K562 (cell line): Measurements from ENCODE around the gene C19orf85. TPM values are rescaled to one million over a fixed set of nuclear protein-coding genes. Genes with fewer than 3 reads are reported as not detected.
A peak's percentile ranks its signal among the peaks of the same experiment; 100 is the strongest.

Experiments
- BRF2 ChIP-seq: IDR thresholded peaks from 3 replicates; pipeline ENCODE4 v1.6.1; 2011; ENCODE audit warnings: borderline replicate concordance, mild to moderate bottlenecking; ENCODE audit not compliant: insufficient read length, insufficient read depth
- CCNT2 ChIP-seq: IDR thresholded peaks from 2 replicates; pipeline ENCODE4 v1.6.1; 2011; ENCODE audit warnings: borderline replicate concordance, low read depth, mild to moderate bottlenecking, moderate library complexity, mixed read lengths, low read length; ENCODE audit not compliant: insufficient read length; ENCODE audit errors: extremely low read depth
- E2F4 ChIP-seq: sonication (generic); formaldehyde crosslinking; IDR thresholded peaks from 2 replicates; pipeline ENCODE4 v1.8.0; 2022; ENCODE audit warnings: mild to moderate bottlenecking, low read depth, missing genetic modification reagents
- MBD1 ChIP-seq: fragments of 250-450 bp; sonication (Bioruptor Pico); IDR thresholded peaks from 2 replicates; pipeline ENCODE4 v1.8.0; 2022; ENCODE audit warnings: inconsistent platforms
- MLLT1 ChIP-seq, 2 experiments: fragments of 450-650 bp; IDR thresholded peaks; 2 replicates each; pipeline ENCODE4 v1.6.1; 2016
- MNT ChIP-seq, 2 experiments: fragments of 450-650 bp; conservative IDR thresholded peaks; 2 replicates each; pipeline ENCODE4 v1.6.1; 2017; ENCODE audit warnings: mild to moderate bottlenecking in 2 of 2, moderate library complexity in 2 of 2
- PBX2 ChIP-seq, 2 experiments: IDR thresholded peaks in 1 of 2; conservative IDR thresholded peaks in 1 of 2; 2 replicates each; pipeline ENCODE4 v1.6.1; 2016; ENCODE audit warnings: low read depth in 2 of 2, mild to moderate bottlenecking in 1 of 2, missing compliant biosample characterization in 1 of 2, missing genetic modification characterization in 1 of 2, moderate library complexity in 1 of 2
- PHTF2 ChIP-seq: fragments of 250-450 bp; sonication (Bioruptor Pico); IDR thresholded peaks from 2 replicates; pipeline ENCODE4 v1.5.0; 2021; ENCODE audit warnings: mild to moderate bottlenecking
- POLR2A ChIP-seq: fragments of 450-650 bp; conservative IDR thresholded peaks from 2 replicates; pipeline ENCODE4 v1.6.1; 2016
- TRIM28 ChIP-seq: fragments of 450-650 bp; IDR thresholded peaks from 2 replicates; pipeline ENCODE4 v1.6.1; 2017
- ZC3H8 ChIP-seq: fragments of 450-650 bp; IDR thresholded peaks from 2 replicates; pipeline ENCODE4 v1.6.1; 2017
- ZHX1 ChIP-seq: fragments of 150-350 bp; conservative IDR thresholded peaks from 2 replicates; pipeline ENCODE4 v1.6.1; 2014; ENCODE audit warnings: low read length
- ZNF445 ChIP-seq: fragments of 250-450 bp; sonication (Bioruptor Pico); IDR thresholded peaks from 2 replicates; pipeline ENCODE4 v1.4.0; 2020; ENCODE audit warnings: low read depth, mild to moderate bottlenecking, moderate library complexity
- polyA plus RNA-seq, 8 experiments: library from polyadenylated mRNA; depleted of rRNA in 4 of 8; stranded (reverse) in 5 of 8; unstranded in 3 of 8; fragments of >200 nt; fragmentation: Nextera tagmentation in 2 of 8; fragmentation: Illumina TruSeq in 1 of 8; extraction: Ambion mirVana in 2 of 8; extraction: Trizol in 1 of 8; gene quantifications; 2 replicates each; pipeline versions ENCODE4 v1.2.1 to v1.2.3, GENCODE V29; 2011 to 2014; ENCODE audit warnings: inconsistent platforms in 1 of 8, missing spikeins in 1 of 8
- total RNA-seq, 7 experiments: library from RNA; depleted of rRNA in 6 of 7; stranded (reverse); fragments of >200 nt in 6 of 7; fragmentation: Illumina TruSeq in 2 of 7; extraction: Trizol in 2 of 7; gene quantifications; 2 replicates each; pipeline versions ENCODE4 v1.2.1 to v1.2.3, GENCODE V29; 2011 to 2021; ENCODE audit warnings: low replicate concordance in 1 of 7

C19orf85 gene
- total and polyA plus RNA-seq, 9 of the 15 experiments (the other 6 are each of a cell fraction or from before 2014, with no cell fraction given), result not detected

- no peak for TF ChIP-seq CCNT2
- no peak for TF ChIP-seq ZHX1
- no peak for TF ChIP-seq MLLT1 (IDR thresholded peaks at IDR 0.05)
- no peak for TF ChIP-seq PHTF2 (CRISPR knock-in tag)
- TF ChIP-seq ZC3H8, result no peak
- no peak for TF ChIP-seq ZNF445 (CRISPR knock-in tag)
- no peak for TF ChIP-seq POLR2A
- TF ChIP-seq MNT (conservative IDR thresholded peaks at IDR 0.05), result peak; percentile 69 to 74
- TF ChIP-seq MBD1 (CRISPR knock-in tag), result no peak
- no peak for TF ChIP-seq TRIM28
- TF ChIP-seq PBX2 (CRISPR knock-in tag; IDR thresholded peaks at IDR 0.05; ENCODE audit: low read depth), result no peak
- TF ChIP-seq PBX2 (tag; conservative IDR thresholded peaks at IDR 0.05; ENCODE audit: low read depth), result no peak
- no peak for TF ChIP-seq E2F4
- no peak for TF ChIP-seq BRF2
Observed at GRCh38 chr19:55447421-55448174, 17.0 kb downstream of the C19orf85 start (continued).
